ENCODE data around the gene AQP2.
A peak's percentile ranks its signal among the peaks of the same experiment; 100 is the strongest.

The AQP2 gene

GRCh38 chr12:49950273-49951251 is at the start of gene AQP2:
Gene AQP2 (plus strand): TSS chr12:49950737. CDS start chr12:49950831, 94 bp downstream.
- FAIRE-seq (no peak), DNase-seq (ENCODE audit: low spot score) (no peak)

DNA sequence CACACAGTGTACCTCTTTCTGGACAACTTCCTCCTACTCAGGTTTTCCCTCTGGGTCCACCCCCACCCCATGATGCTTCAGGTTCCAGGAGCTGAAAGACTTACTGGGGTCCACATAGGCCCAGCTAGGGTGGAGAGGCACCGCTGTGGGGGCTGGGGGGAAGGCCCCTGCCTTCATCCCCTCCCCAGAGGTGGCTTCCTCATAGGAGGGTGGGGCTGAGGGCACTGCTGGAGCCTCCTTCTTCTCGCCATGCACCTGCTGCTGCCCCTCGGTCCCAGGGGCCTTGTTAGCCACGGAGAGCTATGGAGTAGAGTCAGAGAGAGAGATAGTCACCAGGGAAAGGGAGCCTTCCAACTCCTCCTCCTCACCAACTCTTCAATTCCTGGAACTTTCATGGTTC is 49.5 kb upstream of the AQP2 start:
- no peak for FAIRE-seq
- no peak for DNase-seq (ENCODE audit: low spot score)

GRCh38 chr12:49901986-49902385 is 48.6 kb upstream of the AQP2 start:
- FAIRE-seq (no peak), DNase-seq (ENCODE audit: low spot score) (no peak)

- DNase-seq (ENCODE audit: low spot score), result no peak
- FAIRE-seq, result no peak
Measured at GRCh38 chr12:49902399-49903350, 47.9 kb upstream of the AQP2 start.

DNA sequence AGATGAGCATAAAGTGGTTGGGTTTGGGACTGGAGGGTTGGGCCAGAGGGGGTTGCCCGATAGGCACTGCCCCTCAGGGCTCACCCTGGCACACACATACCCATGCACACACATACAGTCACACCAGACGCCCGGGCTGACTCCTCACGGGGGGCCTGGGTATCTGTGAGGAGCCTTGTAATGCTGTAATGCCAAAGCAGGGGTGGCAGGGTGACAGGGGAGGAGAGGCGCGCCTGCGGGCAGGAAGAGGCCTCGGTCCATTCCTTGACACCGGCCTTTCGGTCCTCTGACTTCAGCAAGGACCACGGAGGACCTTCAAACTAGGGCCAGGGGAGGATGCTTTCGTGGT is 47.2 kb upstream of the AQP2 start:
- no peak for DNase-seq (ENCODE audit: low spot score)
- no peak for FAIRE-seq

DNA sequence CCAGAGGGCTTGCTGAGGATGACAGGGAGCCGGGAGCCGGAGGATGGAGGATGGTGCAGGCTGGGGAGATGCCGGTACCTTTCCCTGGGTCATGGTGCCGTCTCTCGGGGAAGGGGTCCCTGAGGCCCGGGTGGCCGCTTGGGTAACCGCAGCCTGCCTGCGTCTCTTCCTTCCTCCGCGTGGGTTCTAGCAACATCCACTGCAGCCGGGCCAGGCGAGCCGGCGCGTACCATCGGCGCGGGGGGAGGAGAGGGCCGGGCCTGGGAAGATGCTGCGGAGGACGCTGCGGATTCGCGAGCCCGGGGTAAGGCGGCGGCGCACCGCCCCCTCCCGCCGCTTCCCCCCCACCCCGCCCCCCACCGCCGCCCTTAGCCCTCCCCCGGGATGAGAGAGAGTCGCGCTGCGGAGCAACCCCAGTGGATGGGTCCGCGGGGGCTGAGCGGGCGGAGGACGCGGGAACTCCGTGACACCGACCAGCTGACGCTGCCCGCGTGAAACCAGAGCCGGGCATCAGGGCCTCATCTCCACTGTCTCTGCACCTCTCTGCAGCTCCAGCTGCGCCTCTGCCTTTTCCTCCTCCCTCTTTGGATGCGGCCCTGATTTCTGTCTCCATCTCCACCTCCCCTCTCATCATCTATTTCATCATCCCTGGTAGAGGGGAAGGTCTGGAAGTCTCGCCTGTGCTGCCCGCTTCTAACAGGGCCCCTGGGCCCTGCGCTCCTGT is 46.7 kb upstream of the AQP2 start, which contains the start of gene FAIM2:
TSS of gene FAIM2 (minus strand) at position 201 of the 724 bp plus-strand sequence. CDS start at position 93, 108 bp downstream.
- DNase-seq (ENCODE audit: low spot score), result no peak
- no peak for FAIRE-seq

- no peak for DNase-seq (ENCODE audit: low spot score)
- FAIRE-seq, result no peak
Measured at GRCh38 chr12:49904601-49905000, 45.9 kb upstream of the AQP2 start.

GRCh38 chr12:49905718-49906314 is 44.7 kb upstream of the AQP2 start:
- FAIRE-seq (no peak), DNase-seq (ENCODE audit: low spot score) (no peak)

GRCh38 chr12:49907352-49907751 is 43.2 kb upstream of the AQP2 start:
- FAIRE-seq, result no peak
- no peak for DNase-seq (ENCODE audit: low spot score)

GRCh38 chr12:49909356-49909755 is 41.2 kb upstream of the AQP2 start:
- DNase-seq (ENCODE audit: low spot score), result no peak
- no peak for FAIRE-seq

DNA sequence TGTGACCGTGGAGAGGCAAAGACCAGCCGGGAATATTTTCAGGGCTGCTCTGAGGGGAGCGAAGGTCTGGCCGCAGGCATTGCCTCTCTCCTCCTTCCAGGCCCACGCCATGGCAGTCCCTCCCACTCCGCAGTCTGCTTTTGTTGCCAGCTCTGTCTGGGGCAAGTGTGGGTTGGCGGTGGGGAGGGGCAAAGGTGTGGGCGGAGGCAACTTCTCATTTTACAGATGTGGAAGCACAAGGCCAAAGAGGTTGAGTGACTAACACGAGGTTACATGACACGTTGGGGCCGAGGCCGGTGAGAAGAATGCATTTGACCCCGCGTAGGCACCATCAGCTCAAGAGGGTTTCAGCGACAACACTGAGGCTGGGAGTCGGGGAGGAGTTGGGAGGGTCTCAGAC is 40.7 kb upstream of the AQP2 start:
- peak; percentile 89 for FAIRE-seq
- DNase-seq (ENCODE audit: low spot score), result peak; percentile 80

DNA sequence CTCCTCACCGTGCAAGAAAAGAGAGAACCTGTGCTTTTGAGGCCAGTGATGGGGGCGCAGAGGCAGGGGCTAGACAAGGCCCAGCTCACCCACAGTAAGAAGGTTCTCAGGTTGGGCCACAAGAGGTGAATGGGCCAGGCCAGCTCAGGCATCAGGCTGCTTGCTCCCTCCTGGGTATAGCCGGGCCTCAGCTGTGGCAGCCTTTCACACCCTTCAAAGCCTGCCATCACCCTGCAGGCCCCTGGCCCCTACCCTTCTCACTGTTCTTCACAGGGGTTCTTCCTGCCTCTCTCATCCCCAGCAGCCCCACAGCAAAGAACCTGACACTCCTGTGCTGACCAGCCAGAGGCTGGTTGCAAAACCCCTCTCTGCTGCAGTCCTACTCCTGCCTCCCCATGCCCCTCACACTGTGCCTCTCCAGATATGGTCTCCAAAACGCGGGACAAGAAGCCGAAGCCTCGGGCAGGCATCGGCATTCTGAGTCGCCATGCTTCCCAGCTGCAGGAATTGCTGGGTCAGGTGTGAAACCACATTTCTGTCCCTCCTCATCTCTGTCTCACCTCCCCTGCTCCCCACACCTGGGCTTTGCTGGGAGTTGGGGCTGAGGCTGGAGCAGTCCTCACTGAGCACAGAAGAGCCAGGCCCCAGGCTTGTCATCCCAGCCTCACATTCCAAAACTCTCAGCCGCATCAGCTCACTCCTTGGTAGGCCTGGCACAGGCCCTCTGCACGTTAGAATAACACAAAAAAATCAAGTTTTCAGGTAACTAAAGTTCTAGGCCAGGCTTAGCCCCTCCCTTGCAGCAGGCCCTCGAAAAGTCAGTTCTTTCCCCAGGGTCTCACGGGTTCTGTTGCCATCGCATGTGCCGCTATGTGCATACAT is 40.0 kb upstream of the AQP2 start:
- DNase-seq (ENCODE audit: low spot score) (no peak), FAIRE-seq (no peak)

- DNase-seq (ENCODE audit: low spot score) (no peak), FAIRE-seq (peak; percentile 40)
Measured at GRCh38 chr12:49911213-49911605, 39.3 kb upstream of the AQP2 start.

- no peak for FAIRE-seq
- no peak for DNase-seq (ENCODE audit: low spot score)
Measured at GRCh38 chr12:49912345-49913255, 37.9 kb upstream of the AQP2 start.

GRCh38 chr12:49916129-49916919 is 34.2 kb upstream of the AQP2 start:
- no peak for FAIRE-seq
- DNase-seq (ENCODE audit: low spot score), result no peak

GRCh38 chr12:49917166-49917787 is 33.3 kb upstream of the AQP2 start:
- DNase-seq (ENCODE audit: low spot score) (no peak), FAIRE-seq (no peak)

DNA sequence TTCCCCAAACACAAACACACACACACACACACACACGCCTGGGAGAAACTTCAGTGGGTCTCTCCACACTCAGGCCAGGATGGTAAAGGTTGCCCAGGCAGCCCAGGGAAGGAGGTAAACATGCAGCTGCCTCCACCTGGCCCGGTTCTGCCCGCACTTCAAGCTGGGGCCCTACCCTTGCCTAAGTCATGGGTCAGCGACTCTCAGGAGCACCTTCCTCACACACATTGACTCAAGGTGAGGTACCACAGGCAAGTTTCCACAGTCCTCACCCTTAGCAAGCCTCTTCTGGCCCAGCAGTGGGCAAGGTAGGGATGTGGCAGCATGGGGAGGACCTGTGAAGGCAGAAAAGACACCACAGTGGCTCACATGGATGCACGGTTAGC is 32.8 kb upstream of the AQP2 start:
- FAIRE-seq, result no peak

More for the DNA sequence above, 32.8 kb upstream of the AQP2 start:
- DNase-seq (ENCODE audit: low spot score), result no peak
